ENCODE results near the gene NIT2. TPM values are rescaled to one million over a fixed set of nuclear protein-coding genes. Genes with fewer than 3 reads are reported as not detected.
"Not testable (repeated sequence)": the region's sequence is repeated elsewhere in the genome, so short reads cannot be mapped to it uniquely, and the experiment has no call there.

Gene NIT2
- total and polyA plus RNA-seq, 10 of the 15 experiments (the other 5 are each of a cell fraction or from before 2014, with no cell fraction given), result 49.3 to 215 (median 76.4) TPM

- WGBS (ENCODE audit: insufficient coverage, insufficient replicate concordance, low lambda C conversion rate, missing lambda C conversion rate), result 98% methylated on average over 5 of the region's 5 CpGs
- SMC1A ChIA-PET (ENCODE audit: uncharacterized antibody, unreplicated experiment), result interaction anchor here (0.6 kb wide), 2 partner anchors 8 to 11 kb away, joined by 3 read pairs; no protein-coding TSS in a partner anchor
- in situ Hi-C loops (cut with MboI) (no loop called here), intact Hi-C loops (cut with micrococcal nuclease; ENCODE audit: unreplicated experiment) (no loop called here)
- CTCF ChIA-PET, result interaction anchor here (0.6 to 1.8 kb wide), 4 partner anchors 10 to 1666 kb away, joined by 3 to 4 read pairs (median 3); no protein-coding TSS in a partner anchor
- DNase-seq (ENCODE audit: low read depth, low spot score) (no peak), FAIRE-seq (no peak), ATAC-seq (no peak)
- RAD21 ChIA-PET (ENCODE audit: unreplicated experiment), result no interaction called here
- H3K79me2 ChIP-seq (ENCODE audit: control insufficient read depth, insufficient read depth, low read length), result no peaks in the 10 kb centered on the region; the same call in 1 of the 2 replicates
- peaks cover 5% of the 10 kb centered on the region; the same call in 2 of the 3 replicates for H3K9me3 ChIP-seq (replicated peaks; ENCODE audit: control insufficient read depth, insufficient read depth, low read length)
- H2AFZ ChIP-seq (ENCODE audit: control insufficient read depth, low read depth, low read length), result no peak overlapping the region
- no peaks in the 10 kb centered on the region for H4K20me1 ChIP-seq (ENCODE audit: control insufficient read depth, insufficient read depth)
- no peaks in the 10 kb centered on the region for H3K4me1 ChIP-seq (ENCODE audit: control insufficient read depth, insufficient read depth, low read length)
- H3K4me3 ChIP-seq, result no peak overlapping the region
- no peak overlapping the region for H3K4me2 ChIP-seq (ENCODE audit: control insufficient read depth, insufficient read depth)
- TF ChIP-seq SPI1 (IDR thresholded peaks at IDR 0.05; ENCODE audit: borderline replicate concordance, insufficient read depth, low read depth, low read length) (no peak), CBX5 (IDR thresholded peaks at IDR 0.05; ENCODE audit: low read depth) (no peak), STAT1 (conservative IDR thresholded peaks at IDR 0.05) (no peak), GATAD2B (conservative IDR thresholded peaks at IDR 0.05; ENCODE audit: low read depth) (no peak), BACH1 (IDR thresholded peaks at IDR 0.05; ENCODE audit: borderline replicate concordance) (no peak), RELA (IDR thresholded peaks at IDR 0.05; ENCODE audit: borderline replicate concordance, partially characterized antibody) (no peak), CEBPB (IDR thresholded peaks at IDR 0.05; ENCODE audit: borderline replicate concordance in 1 of 2, low read depth in 2 of 2, low read length in 2 of 2) (no peak), ATF2 (IDR thresholded peaks at IDR 0.05; ENCODE audit: low read length) (no peak), NRF1 (conservative IDR thresholded peaks at IDR 0.05; ENCODE audit: low read depth, low read length) (no peak), BCL3 (IDR thresholded peaks at IDR 0.05; ENCODE audit: borderline replicate concordance, insufficient read depth, low read depth, low read length, poor library complexity, severe bottlenecking) (no peak)
- no peaks in the 10 kb centered on the region for H3K27me3 ChIP-seq (replicated peaks in 1 of 2; ENCODE audit: control insufficient read depth in 2 of 2, insufficient read depth in 2 of 2, low read length in 1 of 2)
- H3K9ac ChIP-seq (ENCODE audit: control insufficient read depth, insufficient read depth, low read length), result no peak overlapping the region
- POLR2A ChIA-PET, result interaction anchor here (0.7 kb wide), 2 partner anchors 11 to 300 kb away, joined by 4 to 5 read pairs; no protein-coding TSS in a partner anchor
- H3K27ac ChIP-seq (ENCODE audit: control insufficient read depth, insufficient read depth), result no peak overlapping the region
- no TSS peak for BruUV-seq (replicated peaks)
- peaks cover 9 to 24% of the 10 kb centered on the region in 2 experiments for H3K36me3 ChIP-seq (ENCODE audit: control insufficient read depth in 2 of 2, insufficient read depth in 2 of 2, low read length in 1 of 2)
Measured at GRCh38 chr3:100348727-100349126, 14.2 kb downstream of the NIT2 start.

- H4K20me1 ChIP-seq (ENCODE audit: control insufficient read depth, insufficient read depth); DNase-seq (ENCODE audit: low read depth, low spot score); H3K9me3 ChIP-seq (replicated peaks; ENCODE audit: control insufficient read depth, insufficient read depth, low read length); RAD21 ChIA-PET (ENCODE audit: unreplicated experiment); H3K4me3 ChIP-seq; H3K79me2 ChIP-seq (ENCODE audit: control insufficient read depth, insufficient read depth, low read length); FAIRE-seq; SMC1A ChIA-PET (ENCODE audit: uncharacterized antibody, unreplicated experiment); ATAC-seq; H3K4me2 ChIP-seq (ENCODE audit: control insufficient read depth, insufficient read depth); H3K27me3 ChIP-seq (replicated peaks in 1 of 2; ENCODE audit: control insufficient read depth in 2 of 2, insufficient read depth in 2 of 2, low read length in 1 of 2); H3K9ac ChIP-seq (ENCODE audit: control insufficient read depth, insufficient read depth, low read length); H3K27ac ChIP-seq (ENCODE audit: control insufficient read depth, insufficient read depth); intact Hi-C loops (cut with micrococcal nuclease; ENCODE audit: unreplicated experiment); H2AFZ ChIP-seq (ENCODE audit: control insufficient read depth, low read depth, low read length); POLR2A ChIA-PET; H3K4me1 ChIP-seq (ENCODE audit: control insufficient read depth, insufficient read depth, low read length); BruUV-seq (replicated peaks); in situ Hi-C loops (cut with MboI); CTCF ChIA-PET: not testable (repeated sequence)
- WGBS (ENCODE audit: insufficient coverage, insufficient replicate concordance, low lambda C conversion rate, missing lambda C conversion rate), result 100% methylated on average over 1 of the region's 2 CpGs
- peaks cover 10 to 32% of the 10 kb centered on the region in 2 experiments for H3K36me3 ChIP-seq (ENCODE audit: control insufficient read depth in 2 of 2, insufficient read depth in 2 of 2, low read length in 1 of 2)
Measured at GRCh38 chr3:100351770-100352169, 17.2 kb downstream of the NIT2 start.
